ENCODE results near the gene DBNL.

The DBNL gene

DNA sequence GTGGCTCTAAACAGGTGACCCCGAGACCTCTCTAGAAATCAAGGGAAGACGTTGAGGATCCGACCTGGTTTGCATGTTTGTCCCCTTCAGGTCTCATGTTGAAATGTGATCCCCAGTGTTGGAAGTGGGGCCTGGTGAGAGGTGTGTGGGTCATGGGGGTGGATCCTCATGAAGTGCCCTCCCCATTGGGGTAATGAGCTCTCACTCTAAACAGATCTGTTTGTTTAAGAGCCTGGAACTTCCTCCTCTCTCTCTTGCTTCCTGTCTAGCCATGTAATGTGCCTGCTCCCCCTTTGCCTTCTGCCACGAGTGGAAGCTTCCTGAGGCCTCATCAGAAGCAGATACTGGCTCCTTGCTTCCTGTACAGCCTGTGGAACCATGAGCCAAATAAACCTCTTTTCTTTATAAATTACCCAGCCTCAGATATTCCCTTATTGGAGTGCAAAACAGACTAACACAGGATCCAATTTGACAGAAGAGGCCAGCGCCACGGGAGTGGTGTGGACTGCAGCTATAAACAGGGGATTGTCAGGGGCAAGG, 48.7 kb downstream of the DBNL start:
- DNase-seq: no peak
- H3K27me3 ChIP-seq (replicated peaks): no peaks in the 10 kb centered on the region

DNA sequence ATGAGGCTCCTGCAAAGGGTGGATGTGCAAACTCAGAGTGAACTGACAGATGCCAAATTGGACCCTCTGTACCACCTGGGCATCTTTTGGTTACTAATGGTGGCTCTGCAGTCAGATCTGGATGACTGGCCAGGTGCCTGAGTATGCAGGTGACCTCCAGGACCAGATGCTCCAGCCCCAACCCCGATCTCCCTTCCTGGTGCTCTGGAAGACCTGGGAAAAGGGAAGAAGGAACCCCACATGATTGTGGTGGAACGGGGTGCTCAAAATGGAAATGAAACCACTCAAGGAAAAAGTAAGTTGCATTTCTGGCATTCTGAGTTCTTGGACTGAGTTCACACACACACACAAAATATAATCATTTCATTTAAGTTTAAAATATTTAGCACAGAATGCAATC, 49.9 kb downstream of the DBNL start:
- TF ChIP-seq, protein P1, sequence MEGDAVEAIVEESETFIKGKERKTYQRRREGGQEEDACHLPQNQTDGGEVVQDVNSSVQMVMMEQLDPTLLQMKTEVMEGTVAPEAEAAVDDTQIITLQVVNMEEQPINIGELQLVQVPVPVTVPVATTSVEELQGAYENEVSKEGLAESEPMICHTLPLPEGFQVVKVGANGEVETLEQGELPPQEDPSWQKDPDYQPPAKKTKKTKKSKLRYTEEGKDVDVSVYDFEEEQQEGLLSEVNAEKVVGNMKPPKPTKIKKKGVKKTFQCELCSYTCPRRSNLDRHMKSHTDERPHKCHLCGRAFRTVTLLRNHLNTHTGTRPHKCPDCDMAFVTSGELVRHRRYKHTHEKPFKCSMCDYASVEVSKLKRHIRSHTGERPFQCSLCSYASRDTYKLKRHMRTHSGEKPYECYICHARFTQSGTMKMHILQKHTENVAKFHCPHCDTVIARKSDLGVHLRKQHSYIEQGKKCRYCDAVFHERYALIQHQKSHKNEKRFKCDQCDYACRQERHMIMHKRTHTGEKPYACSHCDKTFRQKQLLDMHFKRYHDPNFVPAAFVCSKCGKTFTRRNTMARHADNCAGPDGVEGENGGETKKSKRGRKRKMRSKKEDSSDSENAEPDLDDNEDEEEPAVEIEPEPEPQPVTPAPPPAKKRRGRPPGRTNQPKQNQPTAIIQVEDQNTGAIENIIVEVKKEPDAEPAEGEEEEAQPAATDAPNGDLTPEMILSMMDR (IDR thresholded peaks at IDR 0.05; ENCODE audit: low read depth, low read length, missing control alignments): no peak
- Histone ChIP-seq H3K36me3 (replicated peaks) (no peaks in the 10 kb centered on the region), H3K4me3 (ENCODE audit: low read depth, low read length) (no peak overlapping the region), H3K27ac (no peak overlapping the region), H3K27me3 (replicated peaks) (no peaks in the 10 kb centered on the region)
- in situ Hi-C loops (cut with HindIII; ENCODE audit: low pct_ligation_motif_present, low sequenced_read_pairs): no loop called here
- no peak for DNase-seq

More for the DNA sequence above, 48.7 kb downstream of the DBNL start:
- Histone ChIP-seq H3K36me3 (replicated peaks) (no peaks in the 10 kb centered on the region), H3K27ac (no peak overlapping the region), H3K4me3 (ENCODE audit: low read depth, low read length) (no peak overlapping the region)
- TF ChIP-seq, protein P1 (IDR thresholded peaks at IDR 0.05; ENCODE audit: low read depth, low read length, missing control alignments): no peak
- in situ Hi-C loops (cut with HindIII; ENCODE audit: low pct_ligation_motif_present, low sequenced_read_pairs): no loop called here

DNA sequence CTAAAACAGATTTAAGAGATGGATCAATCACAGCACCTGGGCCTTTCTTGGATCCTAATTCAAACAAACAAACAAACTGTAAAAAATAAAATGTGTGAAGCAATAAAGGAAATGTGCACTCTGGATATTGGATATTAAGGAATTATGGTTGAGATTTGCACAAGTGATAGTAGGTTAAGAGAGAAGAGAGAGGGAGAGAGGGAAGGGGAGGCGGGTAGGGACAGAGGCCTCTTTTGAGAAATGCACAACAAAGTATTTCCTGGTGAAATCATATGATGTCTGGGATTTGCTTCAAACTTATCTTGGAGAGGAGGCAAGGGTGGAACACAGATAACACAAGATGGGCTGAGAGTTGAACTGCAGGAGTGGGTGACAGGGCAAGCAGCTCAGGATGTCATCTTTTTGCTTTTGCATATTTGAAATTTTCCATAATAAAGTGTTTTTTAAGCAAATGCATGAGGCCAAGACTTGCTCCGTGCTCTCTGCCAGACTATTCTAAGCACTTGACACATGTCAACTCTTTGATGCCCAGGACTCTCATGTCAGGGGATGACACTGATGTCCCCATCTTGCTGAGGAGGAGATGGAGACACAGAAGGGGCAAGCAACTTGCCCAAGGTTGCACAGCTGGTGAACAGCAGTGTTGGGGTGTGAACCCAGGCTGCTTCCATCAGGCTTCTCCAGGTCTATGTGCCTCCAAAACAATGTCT, 50.5 kb downstream of the DBNL start:
- no peak overlapping the region for H3K27ac ChIP-seq
- H3K36me3 ChIP-seq (replicated peaks): no peaks in the 10 kb centered on the region
- no peak for DNase-seq
- H3K27me3 ChIP-seq (replicated peaks): no peaks in the 10 kb centered on the region
- TF ChIP-seq, protein P1 (IDR thresholded peaks at IDR 0.05; ENCODE audit: low read depth, low read length, missing control alignments): no peak
- in situ Hi-C loops (cut with HindIII; ENCODE audit: low pct_ligation_motif_present, low sequenced_read_pairs): no loop called here
- H3K4me3 ChIP-seq (ENCODE audit: low read depth, low read length): no peak overlapping the region

DNA sequence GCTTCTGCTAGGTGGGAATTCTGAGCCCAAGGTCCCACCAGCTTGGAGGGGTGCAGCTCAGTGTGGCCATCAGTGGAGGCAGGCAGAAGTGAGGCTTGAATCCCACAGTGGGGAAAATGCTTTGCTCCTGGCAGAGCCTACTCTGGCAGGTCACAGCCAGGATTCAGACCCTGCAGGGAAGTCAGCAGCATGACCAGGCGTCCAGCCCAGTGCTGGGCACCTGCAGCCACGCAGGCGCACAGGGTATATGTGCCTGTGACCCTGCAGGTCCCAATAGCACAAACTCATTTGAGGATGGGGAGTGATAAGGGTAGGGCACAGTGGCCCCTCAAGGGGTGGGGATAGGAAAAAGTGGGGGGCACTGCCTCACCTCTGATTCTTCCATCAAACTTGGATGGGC, 51.3 kb downstream of the DBNL start:
- no peak overlapping the region for H3K4me3 ChIP-seq (ENCODE audit: low read depth, low read length)
- no peak for DNase-seq
- TF ChIP-seq, protein P1 (IDR thresholded peaks at IDR 0.05; ENCODE audit: low read depth, low read length, missing control alignments): no peak

DNA sequence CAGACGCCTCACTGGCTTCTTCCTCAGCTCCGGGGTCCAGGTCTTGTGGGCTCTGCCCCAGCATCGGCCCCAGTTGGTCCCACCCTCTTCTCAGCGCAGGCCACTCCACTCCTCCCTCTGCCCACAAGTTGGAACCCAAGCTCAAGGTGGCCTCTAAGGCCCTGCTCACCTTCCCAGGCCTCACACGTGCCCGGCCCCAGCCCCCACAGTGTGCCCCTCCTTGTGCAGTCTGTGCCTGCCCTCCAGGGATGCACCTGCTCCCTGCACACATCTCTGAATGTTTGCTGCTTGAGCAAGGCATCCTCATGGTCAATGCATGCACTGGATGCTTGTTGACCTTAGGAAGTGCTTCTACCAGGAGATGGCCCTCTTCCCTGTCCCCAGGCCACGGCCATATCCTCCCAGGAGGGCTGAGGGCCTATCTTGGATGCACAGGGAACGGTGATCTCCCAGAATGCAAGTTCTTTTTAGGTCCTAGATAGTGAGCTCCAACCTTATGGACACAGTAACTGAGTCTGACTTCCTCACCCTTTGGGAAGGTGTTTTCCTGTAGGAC, 51.9 kb downstream of the DBNL start:
- in situ Hi-C loops (cut with HindIII; ENCODE audit: low pct_ligation_motif_present, low sequenced_read_pairs): no loop called here
- Histone ChIP-seq H3K36me3 (replicated peaks) (no peaks in the 10 kb centered on the region), H3K27me3 (replicated peaks) (no peaks in the 10 kb centered on the region), H3K27ac (no peak overlapping the region), H3K4me3 (ENCODE audit: low read depth, low read length) (no peak overlapping the region)
- DNase-seq: no peak
- TF ChIP-seq, protein P1 (IDR thresholded peaks at IDR 0.05; ENCODE audit: low read depth, low read length, missing control alignments): no peak

More for the DNA sequence above, 51.3 kb downstream of the DBNL start:
- no peaks in the 10 kb centered on the region for H3K27me3 ChIP-seq (replicated peaks)
- no peak overlapping the region for H3K27ac ChIP-seq
- in situ Hi-C loops (cut with HindIII; ENCODE audit: low pct_ligation_motif_present, low sequenced_read_pairs): no loop called here
- no peaks in the 10 kb centered on the region for H3K36me3 ChIP-seq (replicated peaks)

All from brain microvascular endothelial cell (primary cell).